GM12872 (cell line): ENCODE measurements around the gene TBX15.

Experiments
- CTCF ChIP-seq: IDR thresholded peaks from 3 replicates; pipeline ENCODE4 v1.5.1; 2011; ENCODE audit warnings: low read depth, mild to moderate bottlenecking, low read length, moderate library complexity; ENCODE audit not compliant: insufficient read depth

Gene TBX15

DNA sequence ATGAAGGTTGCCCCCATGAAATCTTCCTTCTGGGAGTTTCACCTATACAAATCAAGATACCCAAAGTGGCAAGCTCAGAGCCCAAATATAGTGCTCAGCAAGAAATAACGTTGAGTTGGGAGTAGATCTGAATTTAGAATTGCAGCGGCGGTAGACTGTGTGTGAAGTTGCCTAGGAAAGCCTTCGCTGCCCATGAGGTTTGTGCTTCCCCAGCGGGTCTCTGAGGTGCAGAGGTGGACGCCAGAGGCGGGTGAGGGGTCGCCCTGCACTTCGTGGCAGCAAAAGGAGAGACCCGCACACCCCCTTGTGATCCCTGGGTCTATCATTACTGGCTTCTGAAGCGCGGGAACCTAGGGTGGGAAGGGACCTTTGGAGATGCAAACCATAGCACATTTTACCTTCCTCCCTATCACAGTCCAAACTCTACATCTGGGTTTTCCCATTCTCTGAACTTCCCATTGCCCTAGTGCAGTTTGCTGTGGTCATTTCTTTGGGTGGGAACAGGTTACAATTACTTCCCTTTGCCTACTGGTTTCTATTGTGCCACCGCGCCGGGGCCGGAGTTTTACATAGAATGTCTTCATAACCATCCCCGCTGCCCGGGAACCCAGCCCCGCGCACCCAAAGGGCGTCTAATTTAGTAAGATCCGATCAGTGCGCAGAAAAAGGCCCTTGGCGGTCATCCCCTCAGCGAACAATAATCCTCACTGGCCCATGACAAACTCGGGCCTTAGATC is 5.2 kb downstream of the TBX15 start:
- TF ChIP-seq CTCF, result no peak

DNA sequence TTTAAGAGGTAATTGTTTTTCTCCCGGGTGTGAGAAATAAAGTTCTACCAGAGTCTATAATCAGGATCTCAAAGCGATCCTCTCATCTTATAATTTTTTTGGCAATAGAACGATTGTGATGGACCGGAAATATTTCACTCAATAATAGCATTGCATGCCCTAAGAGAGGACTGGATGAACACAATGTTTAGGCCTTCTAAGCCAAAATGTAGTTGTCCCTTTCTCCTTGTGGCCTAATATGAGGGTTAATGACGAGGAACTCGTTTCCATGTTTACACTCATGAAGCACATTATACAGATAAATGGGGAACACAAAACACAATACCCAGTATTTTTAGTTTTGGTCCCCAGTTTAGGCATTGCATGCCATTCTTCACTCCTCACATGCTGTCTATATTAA is 5.9 kb downstream of the TBX15 start:
- no peak for TF ChIP-seq CTCF

GRCh38 chr1:118981436-118981835 is 6.7 kb downstream of the TBX15 start:
- TF ChIP-seq CTCF, result no peak

- no peak for TF ChIP-seq CTCF
These were observed 8.2 kb downstream of the TBX15 start for GRCh38 chr1:118979754-118980575.

- no peak for TF ChIP-seq CTCF
These were observed 9.0 kb downstream of the TBX15 start for GRCh38 chr1:118978914-118979701.

DNA sequence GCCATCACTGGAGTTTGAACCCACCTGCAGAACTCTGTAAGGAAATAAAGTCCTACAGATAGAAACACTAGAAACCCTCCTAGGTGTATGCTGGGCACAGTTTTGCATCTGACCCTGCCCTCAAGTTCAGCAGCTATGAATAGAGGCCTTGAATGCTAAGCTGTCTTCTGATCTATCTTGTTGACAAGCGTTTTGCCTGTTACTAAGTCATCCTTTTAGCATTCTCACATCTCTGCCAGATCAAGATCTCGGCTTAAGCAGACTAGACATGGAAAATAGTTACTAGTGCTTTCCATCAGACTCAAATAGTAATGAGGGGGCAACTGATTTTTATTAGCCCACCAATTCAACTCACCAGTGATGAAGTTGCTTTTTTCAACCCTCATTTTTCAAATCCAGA is 10.5 kb downstream of the TBX15 start:
- TF ChIP-seq CTCF, result no peak

- no peak for TF ChIP-seq CTCF
These were observed 13.5 kb downstream of the TBX15 start for GRCh38 chr1:118974661-118975060.
